Spleen (tissue), 7 donors: ENCODE measurements around the gene ZSCAN5B.

ENCODE experiments used
- CTCF ChIP-seq, 11 experiments: fragments of 200-600 bp in 7 of 11; fragments of 450-650 bp in 4 of 11; sonication (generic) in 4 of 11; IDR thresholded peaks in 8 of 11; conservative IDR thresholded peaks in 3 of 11; 1 replicate in 7 of 11; 2 replicates in 4 of 11; pipeline versions ENCODE4 v1.4.0 to v1.8.0; 2016 to 2021; ENCODE audit warnings: antibody characterized with exemption in 11 of 11, inconsistent platforms in 4 of 11, mild to moderate bottlenecking in 1 of 11
- POLR2A ChIP-seq, 3 donors: fragments of 450-650 bp; IDR thresholded peaks; one replicate each; pipeline ENCODE4 v1.5.1; 2017; ENCODE audit warnings: antibody characterized with exemption in 3 of 3, mild to moderate bottlenecking in 1 of 3
- POLR2AphosphoS5 ChIP-seq, 3 donors: sonication (generic); formaldehyde crosslinking; IDR thresholded peaks; one replicate each; pipeline ENCODE4 v1.5.1; 2017; ENCODE audit warnings: antibody characterized with exemption in 3 of 3
- donor health status: DM: no; HTN: no; CAD: no; lungs with moderate emphysema.
- donor health status: DM: no; HTN: no; CAD: no.
- donor health status: DM: no; HTN: no; CAD: no.

GRCh38 chr19:56174086-56174485 lies 23.5 kb downstream of the ZSCAN5B start:
- no peak for TF ChIP-seq POLR2A (IDR thresholded peaks at IDR 0.05)
- no peak for TF ChIP-seq CTCF (IDR thresholded peaks at IDR 0.05 in 8 of 11, conservative IDR thresholded peaks at IDR 0.05 in 3 of 11)
- no peak for TF ChIP-seq POLR2AphosphoS5 (IDR thresholded peaks at IDR 0.05)
